ENCODE data around the gene MRPL37. TPM values are rescaled to one million over a fixed set of nuclear protein-coding genes. Genes with fewer than 3 reads are reported as not detected.

Gene MRPL37
- total RNA-seq, 1 donor from 2014 or later, result 80.0 TPM

DNA sequence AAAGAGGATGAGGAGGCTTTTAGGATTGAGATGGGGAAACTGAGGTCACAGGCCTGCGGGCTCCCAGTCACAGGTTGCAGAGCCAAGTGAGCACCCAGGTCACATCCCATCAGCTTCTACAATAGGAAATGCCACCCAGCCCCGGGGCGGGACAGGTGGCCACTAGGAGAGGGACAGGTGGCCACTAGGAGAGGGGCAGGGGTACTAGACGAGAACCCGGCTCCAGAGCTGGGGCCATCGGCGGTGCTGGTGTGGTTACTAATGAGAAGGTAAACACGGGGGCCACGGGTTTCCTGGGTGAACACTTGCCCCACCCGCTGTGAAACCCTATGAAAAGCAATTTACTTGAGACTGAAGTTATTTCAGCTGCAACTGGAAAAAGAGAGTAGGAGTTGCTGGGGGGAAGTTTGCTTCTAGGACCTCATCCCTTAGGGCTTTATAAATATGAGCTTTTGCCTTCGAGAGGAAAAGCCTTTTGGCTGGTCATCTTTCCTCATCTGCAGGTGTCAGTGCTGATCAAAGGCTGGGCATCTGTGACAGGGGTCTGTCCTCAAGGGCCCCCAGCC is 52.5 kb downstream of the MRPL37 start:
- H3K27me3 Mint-ChIP-seq (ENCODE audit: low read depth, unreplicated experiment), result no peaks in the 10 kb centered on the region
- no peak for FAIRE-seq
- H3K27me3 ChIP-seq (ENCODE audit: insufficient read depth, low read length), result no peaks in the 10 kb centered on the region

DNA sequence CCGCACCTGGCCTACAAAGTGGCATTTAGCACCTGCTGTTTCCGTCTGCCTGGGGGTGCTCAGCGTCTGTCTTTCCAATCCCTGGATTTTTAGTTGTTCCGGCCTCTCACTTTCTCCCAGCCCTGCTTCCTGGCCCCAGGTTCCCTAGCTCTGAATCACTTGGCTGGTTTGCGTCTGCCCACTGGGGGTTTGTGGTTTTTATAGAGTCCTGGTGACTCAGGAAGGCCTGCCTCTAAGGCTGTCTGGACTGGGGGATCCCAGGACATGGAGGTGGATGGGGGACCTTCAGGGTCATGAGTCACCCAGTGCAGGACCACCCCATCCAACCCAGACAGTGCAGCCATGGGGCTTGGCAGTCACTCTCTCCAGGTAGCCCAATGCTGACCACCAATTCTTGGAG is 53.5 kb downstream of the MRPL37 start:
- Mint-ChIP-seq H3K4me1 (ENCODE audit: low read depth, unreplicated experiment) (peaks cover 38% of the 10 kb centered on the region), H3K27ac (ENCODE audit: unreplicated experiment) (peak overlapping the region; percentile 96), H3K9me3 (ENCODE audit: unreplicated experiment) (no peaks in the 10 kb centered on the region), H3K27me3 (ENCODE audit: low read depth, unreplicated experiment) (no peaks in the 10 kb centered on the region), H3K36me3 (ENCODE audit: low read depth, unreplicated experiment) (peaks cover 8% of the 10 kb centered on the region), H3K4me3 (ENCODE audit: unreplicated experiment) (peak overlapping the region; percentile 52)
- H3K36me3 ChIP-seq (ENCODE audit: insufficient read depth, low read length), result no peaks in the 10 kb centered on the region
- H3K79me2 ChIP-seq (ENCODE audit: insufficient read depth, low read length), result no peaks in the 10 kb centered on the region
- H3K4me3 ChIP-seq (ENCODE audit: insufficient read depth, low read depth, low read length), result no peak overlapping the region
- no peaks in the 10 kb centered on the region for H3K9me3 ChIP-seq (ENCODE audit: insufficient read depth, low read depth, low read length)
- peak overlapping the region; percentile 86 for H3K27ac ChIP-seq (ENCODE audit: low read depth, low read length)
- no peaks in the 10 kb centered on the region for H4K20me1 ChIP-seq (ENCODE audit: insufficient read depth, low read length)
- peaks cover 32% of the 10 kb centered on the region for H3K4me1 ChIP-seq (ENCODE audit: insufficient read depth, low read length)
- TF ChIP-seq, protein P1, sequence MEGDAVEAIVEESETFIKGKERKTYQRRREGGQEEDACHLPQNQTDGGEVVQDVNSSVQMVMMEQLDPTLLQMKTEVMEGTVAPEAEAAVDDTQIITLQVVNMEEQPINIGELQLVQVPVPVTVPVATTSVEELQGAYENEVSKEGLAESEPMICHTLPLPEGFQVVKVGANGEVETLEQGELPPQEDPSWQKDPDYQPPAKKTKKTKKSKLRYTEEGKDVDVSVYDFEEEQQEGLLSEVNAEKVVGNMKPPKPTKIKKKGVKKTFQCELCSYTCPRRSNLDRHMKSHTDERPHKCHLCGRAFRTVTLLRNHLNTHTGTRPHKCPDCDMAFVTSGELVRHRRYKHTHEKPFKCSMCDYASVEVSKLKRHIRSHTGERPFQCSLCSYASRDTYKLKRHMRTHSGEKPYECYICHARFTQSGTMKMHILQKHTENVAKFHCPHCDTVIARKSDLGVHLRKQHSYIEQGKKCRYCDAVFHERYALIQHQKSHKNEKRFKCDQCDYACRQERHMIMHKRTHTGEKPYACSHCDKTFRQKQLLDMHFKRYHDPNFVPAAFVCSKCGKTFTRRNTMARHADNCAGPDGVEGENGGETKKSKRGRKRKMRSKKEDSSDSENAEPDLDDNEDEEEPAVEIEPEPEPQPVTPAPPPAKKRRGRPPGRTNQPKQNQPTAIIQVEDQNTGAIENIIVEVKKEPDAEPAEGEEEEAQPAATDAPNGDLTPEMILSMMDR (IDR thresholded peaks at IDR 0.05; ENCODE audit: insufficient read depth, low read depth, low read length), result no peak
- no peak for TF ChIP-seq EZH2 (IDR thresholded peaks at IDR 0.05; ENCODE audit: insufficient read depth, low read length)
- H2AFZ ChIP-seq (ENCODE audit: low read depth, low read length), result no peak overlapping the region
- no peaks in the 10 kb centered on the region for H3K27me3 ChIP-seq (ENCODE audit: insufficient read depth, low read length)
- peak overlapping the region; percentile 53 for H3K9ac ChIP-seq (ENCODE audit: low read length)
- DNase-seq (ENCODE audit: low read depth), result peak; percentile 94
- H3K4me2 ChIP-seq (ENCODE audit: low read length), result peak overlapping the region; percentile 78
- peak; percentile 80 for FAIRE-seq

More for the DNA sequence above, 52.5 kb downstream of the MRPL37 start:
- no peak for TF ChIP-seq EZH2 (IDR thresholded peaks at IDR 0.05; ENCODE audit: insufficient read depth, low read length)
- TF ChIP-seq, protein P1 (IDR thresholded peaks at IDR 0.05; ENCODE audit: insufficient read depth, low read depth, low read length), result no peak
- Histone ChIP-seq H3K4me2 (ENCODE audit: low read length) (peak overlapping the region; percentile 78), H3K27ac (ENCODE audit: low read depth, low read length) (peak overlapping the region; percentile 69), H3K4me1 (ENCODE audit: insufficient read depth, low read length) (peaks cover 32% of the 10 kb centered on the region), H3K9me3 (ENCODE audit: insufficient read depth, low read depth, low read length) (no peaks in the 10 kb centered on the region), H3K79me2 (ENCODE audit: insufficient read depth, low read length) (no peaks in the 10 kb centered on the region), H2AFZ (ENCODE audit: low read depth, low read length) (no peak overlapping the region), H3K4me3 (ENCODE audit: insufficient read depth, low read depth, low read length) (no peak overlapping the region), H3K36me3 (ENCODE audit: insufficient read depth, low read length) (no peaks in the 10 kb centered on the region), H4K20me1 (ENCODE audit: insufficient read depth, low read length) (no peaks in the 10 kb centered on the region), H3K9ac (ENCODE audit: low read length) (peak overlapping the region; percentile 52)
- peak overlapping the region; percentile 96 for H3K27ac Mint-ChIP-seq (ENCODE audit: unreplicated experiment)
- H3K4me3 Mint-ChIP-seq (ENCODE audit: unreplicated experiment), result no peak overlapping the region
- H3K36me3 Mint-ChIP-seq (ENCODE audit: low read depth, unreplicated experiment), result peaks cover 14% of the 10 kb centered on the region
- peaks cover 40% of the 10 kb centered on the region for H3K4me1 Mint-ChIP-seq (ENCODE audit: low read depth, unreplicated experiment)
- no peaks in the 10 kb centered on the region for H3K9me3 Mint-ChIP-seq (ENCODE audit: unreplicated experiment)
- DNase-seq (ENCODE audit: low read depth), result no peak

DNA sequence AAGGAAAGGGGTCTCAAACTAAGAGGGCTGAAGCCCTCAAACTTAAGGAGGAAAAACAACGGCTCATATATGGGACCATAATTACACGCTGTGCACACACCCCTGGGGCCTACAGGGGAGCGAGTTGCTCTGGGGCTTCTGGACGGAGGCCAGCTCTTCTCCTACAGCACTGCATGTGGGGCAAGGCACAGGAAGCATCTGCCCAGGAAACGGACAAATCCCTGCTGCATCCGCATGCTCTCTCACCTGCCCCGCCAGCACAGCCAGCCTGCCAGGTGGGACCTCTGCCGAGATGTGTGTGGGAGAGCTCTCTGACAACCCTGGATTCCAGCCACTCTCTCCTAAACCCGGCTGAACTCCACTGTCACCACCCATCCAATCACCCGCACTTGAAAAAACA is 54.1 kb downstream of the MRPL37 start:
- peak overlapping the region; percentile 86 for H3K27ac ChIP-seq (ENCODE audit: low read depth, low read length)

More for the DNA sequence above, 54.1 kb downstream of the MRPL37 start:
- H3K9me3 Mint-ChIP-seq (ENCODE audit: unreplicated experiment), result no peaks in the 10 kb centered on the region
- H3K79me2 ChIP-seq (ENCODE audit: insufficient read depth, low read length), result no peaks in the 10 kb centered on the region
- no peak for FAIRE-seq
- DNase-seq (ENCODE audit: low read depth), result peak; percentile 58
- no peaks in the 10 kb centered on the region for H4K20me1 ChIP-seq (ENCODE audit: insufficient read depth, low read length)
- no peaks in the 10 kb centered on the region for H3K9me3 ChIP-seq (ENCODE audit: insufficient read depth, low read depth, low read length)
- H3K4me2 ChIP-seq (ENCODE audit: low read length), result peak overlapping the region; percentile 73
- H3K27me3 ChIP-seq (ENCODE audit: insufficient read depth, low read length), result no peaks in the 10 kb centered on the region
- no peak overlapping the region for H3K4me3 ChIP-seq (ENCODE audit: insufficient read depth, low read depth, low read length)
- peak overlapping the region; percentile 64 for H3K4me3 Mint-ChIP-seq (ENCODE audit: unreplicated experiment)
- H3K27me3 Mint-ChIP-seq (ENCODE audit: low read depth, unreplicated experiment), result no peaks in the 10 kb centered on the region
- H3K4me1 Mint-ChIP-seq (ENCODE audit: low read depth, unreplicated experiment), result peaks cover 36% of the 10 kb centered on the region
- H2AFZ ChIP-seq (ENCODE audit: low read depth, low read length), result no peak overlapping the region
- peaks cover 28% of the 10 kb centered on the region for H3K4me1 ChIP-seq (ENCODE audit: insufficient read depth, low read length)
- H3K9ac ChIP-seq (ENCODE audit: low read length), result peak overlapping the region; percentile 53
- TF ChIP-seq, protein P1 (IDR thresholded peaks at IDR 0.05; ENCODE audit: insufficient read depth, low read depth, low read length), result no peak
- TF ChIP-seq EZH2 (IDR thresholded peaks at IDR 0.05; ENCODE audit: insufficient read depth, low read length), result no peak
- peaks cover 7% of the 10 kb centered on the region for H3K36me3 Mint-ChIP-seq (ENCODE audit: low read depth, unreplicated experiment)
- peak overlapping the region; percentile 96 for H3K27ac Mint-ChIP-seq (ENCODE audit: unreplicated experiment)
- H3K36me3 ChIP-seq (ENCODE audit: insufficient read depth, low read length), result no peaks in the 10 kb centered on the region

Data from astrocyte (in vitro differentiated cells and primary cell).